Stimulated activated effector memory CD8-positive, alpha-beta T cell treated with anti-CD3 and anti-CD28 coated beads, Interleukin-12 subunit alpha, Interleukin-12 subunit beta, amount 100 ng/mL, for 72 hours (primary cell): ENCODE data around the gene SLC35F2.
"Not testable (repeated sequence)": the region's sequence is repeated elsewhere in the genome, so short reads cannot be mapped to it uniquely, and the experiment has no call there.

ENCODE experiments used
- ATAC-seq: fragments of 150-1000 bp; cut with Tn5 transposase; 2 replicates; pipeline ENCODE4 v1.10.0; 2021
- DNase-seq, 2 donors: peaks; one replicate each; pipeline ENCODE4 v3.0.0; 2021 to 2022; ENCODE audit warnings: low spot score in 2 of 2
- H3K27ac Mint-ChIP-seq: one replicate; pipeline ENCODE4 v1.8.0; 2022; ENCODE audit warnings: mild to moderate bottlenecking, mixed read lengths
- H3K36me3 Mint-ChIP-seq: one replicate; pipeline ENCODE4 v1.8.0; 2022; ENCODE audit warnings: mild to moderate bottlenecking, mixed read lengths
- H3K4me1 Mint-ChIP-seq: one replicate; pipeline ENCODE4 v1.8.0; 2022; ENCODE audit warnings: mixed read lengths
- H3K4me3 Mint-ChIP-seq: one replicate; pipeline ENCODE4 v1.8.0; 2022; ENCODE audit warnings: mild to moderate bottlenecking, mixed read lengths
- H3K9me3 Mint-ChIP-seq: one replicate; pipeline ENCODE4 v1.8.0; 2022; ENCODE audit warnings: mixed read lengths

The SLC35F2 gene

GRCh38 chr11:107783121-107783520 lies 75.5 kb downstream of the SLC35F2 start:
- Mint-ChIP-seq H3K4me3 (no peak overlapping the region), H3K36me3 (no peaks in the 10 kb centered on the region), H3K9me3 (no peaks in the 10 kb centered on the region), H3K4me1 (no peaks in the 10 kb centered on the region), H3K27ac (no peak overlapping the region)
- DNase-seq (no peak), ATAC-seq (no peak)

DNA sequence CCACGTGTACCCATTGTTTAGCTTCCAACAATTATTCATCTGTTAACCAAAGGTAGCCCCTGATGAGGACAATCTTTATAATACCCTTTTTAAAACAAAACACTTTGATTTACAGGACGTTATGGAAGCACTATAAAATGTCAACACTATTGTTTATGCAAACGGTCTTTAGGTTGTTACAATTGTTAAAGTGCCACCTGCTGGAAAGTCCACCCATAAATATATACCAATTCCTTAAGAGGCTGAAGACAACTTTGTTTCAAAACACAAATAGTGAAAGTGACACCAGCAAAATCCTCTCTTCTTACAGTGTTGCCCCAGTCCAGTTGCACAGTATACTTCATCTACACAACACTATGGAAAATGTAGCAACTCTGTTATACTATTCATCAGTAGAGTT lies 77.8 kb downstream of the SLC35F2 start:
- DNase-seq: no peak
- H3K4me3 Mint-ChIP-seq: no peak overlapping the region
- no peaks in the 10 kb centered on the region for H3K36me3 Mint-ChIP-seq
- no peaks in the 10 kb centered on the region for H3K4me1 Mint-ChIP-seq
- no peak for ATAC-seq
- no peaks in the 10 kb centered on the region for H3K9me3 Mint-ChIP-seq
- no peak overlapping the region for H3K27ac Mint-ChIP-seq

- no peaks in the 10 kb centered on the region for H3K4me1 Mint-ChIP-seq
- no peak overlapping the region for H3K27ac Mint-ChIP-seq
- ATAC-seq (no peak), DNase-seq (no peak)
- H3K4me3 Mint-ChIP-seq: no peak overlapping the region
- H3K9me3 Mint-ChIP-seq: no peaks in the 10 kb centered on the region
- H3K36me3 Mint-ChIP-seq: no peaks in the 10 kb centered on the region
These were observed 78.5 kb downstream of the SLC35F2 start for GRCh38 chr11:107780136-107780535.

DNA sequence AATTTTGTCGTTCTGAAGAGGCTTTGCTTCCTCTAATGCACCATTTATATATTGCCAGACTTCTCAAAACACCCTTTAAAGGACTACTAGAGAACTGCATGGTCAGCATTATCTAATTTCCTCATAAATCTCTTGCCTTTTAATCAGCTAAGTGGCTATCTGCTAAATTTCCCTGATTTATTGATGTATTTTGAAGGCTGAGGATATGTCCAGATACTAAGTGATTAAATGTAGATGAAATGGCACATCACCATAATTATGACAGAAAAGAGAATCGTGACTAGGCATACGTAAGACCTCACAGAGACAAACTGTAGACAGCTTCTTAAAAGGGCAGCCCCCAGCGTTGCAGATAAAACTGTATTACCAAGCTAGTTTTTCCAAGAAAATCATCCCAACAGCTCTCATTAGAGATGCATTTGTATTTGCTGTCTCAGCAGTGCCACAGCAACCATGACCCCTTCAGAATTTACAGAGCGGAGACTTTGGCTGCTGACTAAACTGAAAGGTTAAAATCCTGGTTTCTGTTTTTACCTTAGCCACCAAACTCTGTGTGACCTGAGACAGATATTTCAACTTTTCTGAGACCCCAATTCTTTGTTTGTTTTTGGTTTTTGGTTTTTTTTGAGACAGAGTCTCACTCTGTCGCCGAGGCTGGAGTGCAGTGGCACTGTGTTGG lies 79.6 kb downstream of the SLC35F2 start:
- Mint-ChIP-seq H3K4me1 (no peaks in the 10 kb centered on the region), H3K27ac (no peak overlapping the region), H3K9me3 (no peaks in the 10 kb centered on the region)

DNA sequence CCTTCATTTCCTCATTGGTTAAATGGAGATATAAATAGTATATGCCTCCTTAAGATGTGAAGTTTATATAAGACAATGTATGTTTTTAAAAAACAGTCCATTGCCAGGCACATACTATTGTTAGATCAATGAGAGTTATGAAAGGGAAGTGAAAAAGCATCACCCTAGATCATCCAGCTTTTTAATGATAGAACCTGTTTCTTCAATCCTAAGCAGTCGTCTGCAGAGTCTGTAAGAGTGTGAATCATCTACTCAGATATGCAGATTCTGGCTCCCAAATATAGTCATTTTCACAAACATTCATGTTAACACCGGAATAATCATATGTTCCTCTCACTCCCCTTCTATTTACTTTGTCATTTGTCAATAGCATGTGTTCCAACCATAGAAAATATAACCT lies 81.5 kb downstream of the SLC35F2 start:
- Mint-ChIP-seq H3K4me3 (no peak overlapping the region), H3K36me3 (no peaks in the 10 kb centered on the region), H3K27ac (no peak overlapping the region), H3K9me3 (no peaks in the 10 kb centered on the region), H3K4me1 (no peaks in the 10 kb centered on the region)
- DNase-seq (no peak), ATAC-seq (no peak)

More for the DNA sequence above, 79.6 kb downstream of the SLC35F2 start:
- ATAC-seq (no peak), DNase-seq (no peak)
- Mint-ChIP-seq H3K36me3 (no peaks in the 10 kb centered on the region), H3K4me3 (no peak overlapping the region)

DNA sequence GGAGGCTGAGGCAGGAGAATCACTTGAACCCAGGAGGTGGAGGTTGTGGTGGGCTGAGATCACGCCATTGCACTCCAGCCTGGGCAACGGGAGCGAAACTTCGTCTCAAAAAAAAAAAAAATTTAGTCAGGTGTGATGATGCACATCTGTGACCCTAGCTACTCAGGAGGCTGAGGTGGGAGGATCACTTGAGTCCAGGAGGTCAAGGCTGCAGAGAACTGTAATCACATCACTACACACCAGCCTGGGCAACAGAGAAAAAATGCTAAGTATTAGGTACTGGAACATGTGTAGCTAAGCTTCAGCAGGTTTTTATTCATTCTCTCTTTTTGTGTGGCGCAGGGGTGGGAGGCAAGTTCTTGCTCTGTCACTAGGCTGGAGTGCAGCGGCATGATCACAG lies 82.5 kb downstream of the SLC35F2 start:
- no peaks in the 10 kb centered on the region for H3K4me1 Mint-ChIP-seq
- ATAC-seq (no peak), DNase-seq (no peak)
- no peak overlapping the region for H3K27ac Mint-ChIP-seq
- H3K4me3 Mint-ChIP-seq: no peak overlapping the region
- H3K9me3 Mint-ChIP-seq: no peaks in the 10 kb centered on the region
- H3K36me3 Mint-ChIP-seq: no peaks in the 10 kb centered on the region

DNA sequence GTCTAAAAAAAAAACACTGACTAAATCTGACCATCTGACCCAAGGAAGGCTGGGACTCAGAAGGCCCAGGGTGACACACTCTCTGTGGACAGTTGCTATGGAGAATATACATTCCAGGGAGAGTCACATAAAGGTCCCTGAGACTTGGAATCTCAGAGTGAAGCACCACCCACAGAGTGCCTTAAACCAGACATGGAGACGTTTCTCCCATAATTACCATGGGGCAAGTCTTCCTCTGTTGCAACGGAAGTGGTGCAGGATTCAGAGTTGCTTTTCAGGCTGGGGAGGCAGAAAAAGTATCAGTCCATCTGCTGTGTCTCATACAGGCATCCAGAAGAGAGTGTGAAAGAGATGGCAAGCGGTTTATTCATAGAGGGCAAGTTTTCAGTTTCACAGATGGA lies 88.0 kb downstream of the SLC35F2 start:
- H3K27ac Mint-ChIP-seq: no peak overlapping the region
- DNase-seq (no peak), ATAC-seq (peak; percentile 34)
- H3K36me3 Mint-ChIP-seq: no peaks in the 10 kb centered on the region
- H3K9me3 Mint-ChIP-seq: no peaks in the 10 kb centered on the region
- H3K4me1 Mint-ChIP-seq: peaks cover 11% of the 10 kb centered on the region
- H3K4me3 Mint-ChIP-seq: no peak overlapping the region

DNA sequence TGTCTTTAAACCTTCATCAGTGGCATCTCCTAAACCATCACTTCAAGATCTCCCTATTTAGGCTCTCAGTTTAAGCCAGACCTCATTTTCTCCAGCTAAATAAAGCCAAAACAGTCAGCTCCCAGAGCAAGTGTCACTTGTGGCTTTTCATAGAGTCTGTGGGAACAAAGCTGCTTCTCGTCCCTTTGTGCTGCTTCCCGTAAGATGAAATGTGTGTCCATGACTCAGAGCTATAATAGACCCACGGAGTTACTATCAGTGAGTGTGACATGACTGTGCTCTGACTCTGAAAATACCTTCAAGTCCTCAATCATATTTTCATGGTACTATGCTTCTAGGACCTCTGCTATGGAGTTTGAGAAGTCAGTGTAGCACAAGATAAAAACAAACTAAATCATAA lies 89.4 kb downstream of the SLC35F2 start:
- Mint-ChIP-seq H3K27ac (no peak overlapping the region), H3K4me1 (peaks cover 11% of the 10 kb centered on the region), H3K4me3 (no peak overlapping the region), H3K9me3 (no peaks in the 10 kb centered on the region), H3K36me3 (no peaks in the 10 kb centered on the region)
- DNase-seq (peak in 1 of 2 donors; percentile 50), ATAC-seq (peak; percentile 92)

GRCh38 chr11:107758719-107759355 lies 99.8 kb downstream of the SLC35F2 start:
- not testable (repeated sequence) for H3K9me3 Mint-ChIP-seq, H3K36me3 Mint-ChIP-seq, DNase-seq, H3K27ac Mint-ChIP-seq, ATAC-seq, H3K4me3 Mint-ChIP-seq, H3K4me1 Mint-ChIP-seq

DNA sequence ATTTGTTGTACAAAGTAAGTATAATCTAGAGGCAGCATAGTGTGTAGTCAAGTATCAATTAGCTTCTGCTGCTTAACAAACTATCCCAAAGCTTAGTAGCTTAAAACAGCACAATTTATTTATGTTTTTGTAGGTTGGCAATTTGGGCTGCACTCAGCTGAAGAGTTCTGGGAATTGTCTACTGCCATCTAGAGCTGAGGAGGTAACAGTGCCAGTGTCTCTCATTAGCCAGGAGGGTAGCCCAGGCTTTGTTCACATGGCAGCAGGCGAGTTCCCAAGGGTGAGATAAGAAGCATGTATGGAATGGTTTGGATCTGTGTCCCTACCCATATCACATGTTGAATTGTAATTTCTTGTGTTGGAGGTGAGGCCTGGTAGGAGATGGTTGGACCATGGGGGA lies 100.9 kb downstream of the SLC35F2 start:
- Mint-ChIP-seq H3K36me3 (no peaks in the 10 kb centered on the region), H3K9me3 (no peaks in the 10 kb centered on the region), H3K4me3 (no peak overlapping the region), H3K27ac (no peak overlapping the region), H3K4me1 (no peaks in the 10 kb centered on the region)
- ATAC-seq: peak; percentile 37
- no peak for DNase-seq

DNA sequence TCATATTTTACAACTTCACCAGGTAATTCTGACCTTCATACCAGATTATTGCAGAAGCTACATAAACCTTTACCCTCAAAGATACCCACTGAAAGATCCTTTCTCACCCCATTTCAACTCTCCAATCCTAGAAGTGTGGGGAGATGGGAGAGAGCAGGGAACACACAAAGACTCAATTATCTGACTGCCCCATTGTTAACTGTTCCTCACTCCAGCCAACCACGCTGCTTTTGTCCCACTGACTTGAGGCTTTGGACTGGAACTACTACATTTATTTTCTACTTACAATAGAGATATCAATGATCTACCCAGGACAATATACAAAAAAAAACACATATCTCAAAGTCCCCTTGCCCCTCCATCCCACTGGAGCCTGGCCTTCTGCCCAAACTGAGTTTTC lies 102.0 kb downstream of the SLC35F2 start:
- Mint-ChIP-seq H3K9me3 (no peaks in the 10 kb centered on the region), H3K4me1 (no peaks in the 10 kb centered on the region), H3K4me3 (no peak overlapping the region), H3K27ac (no peak overlapping the region), H3K36me3 (no peaks in the 10 kb centered on the region)
- ATAC-seq (no peak), DNase-seq (no peak)

- Mint-ChIP-seq H3K9me3 (no peaks in the 10 kb centered on the region), H3K4me3 (no peak overlapping the region), H3K4me1 (no peaks in the 10 kb centered on the region), H3K36me3 (no peaks in the 10 kb centered on the region), H3K27ac (no peak overlapping the region)
- ATAC-seq (no peak), DNase-seq (no peak)
These were observed 105.4 kb downstream of the SLC35F2 start for GRCh38 chr11:107752949-107753822.

DNA sequence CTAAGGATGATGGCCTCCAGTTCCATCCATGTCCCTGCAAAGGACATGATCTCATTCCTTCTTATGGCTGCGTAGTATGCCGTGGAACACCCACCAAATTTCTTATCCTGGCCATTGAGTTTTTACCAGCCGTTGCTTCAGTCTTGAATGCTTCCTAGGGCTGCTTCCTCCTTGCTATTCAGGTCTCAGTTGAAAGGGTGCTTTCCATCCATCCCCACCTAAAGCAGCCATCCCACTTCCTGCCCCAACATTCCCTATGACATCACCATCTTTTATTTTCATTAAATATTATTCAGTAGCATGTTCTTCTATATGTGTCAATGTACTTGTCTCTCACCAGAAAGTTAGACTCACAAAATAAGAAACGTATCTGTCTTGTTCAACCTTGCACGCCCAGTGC lies 106.1 kb downstream of the SLC35F2 start:
- Mint-ChIP-seq H3K9me3 (no peaks in the 10 kb centered on the region), H3K27ac (no peak overlapping the region), H3K4me1 (no peaks in the 10 kb centered on the region), H3K36me3 (no peaks in the 10 kb centered on the region), H3K4me3 (no peak overlapping the region)
- ATAC-seq (no peak), DNase-seq (no peak)

DNA sequence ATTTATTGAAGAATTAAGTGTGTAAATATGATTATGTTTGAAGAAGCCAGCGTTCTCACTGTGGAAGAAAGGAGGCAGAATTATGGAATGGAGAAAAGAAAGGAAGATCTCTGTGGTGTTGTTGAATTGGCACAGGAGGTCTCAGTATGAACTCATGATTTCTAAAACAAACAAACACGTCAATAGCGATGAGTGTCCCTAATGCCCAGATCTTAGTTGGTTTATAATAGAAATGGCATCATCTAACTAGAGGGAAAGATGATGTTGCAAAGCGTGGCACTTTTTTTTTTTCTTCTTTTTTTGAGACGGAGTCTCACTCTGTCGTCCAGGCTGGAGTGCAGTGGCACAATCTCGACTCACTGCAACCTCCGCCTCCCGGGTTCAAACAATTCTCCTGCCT lies 107.5 kb downstream of the SLC35F2 start:
- no peaks in the 10 kb centered on the region for H3K4me1 Mint-ChIP-seq
- ATAC-seq (no peak), DNase-seq (no peak)
- H3K27ac Mint-ChIP-seq: no peak overlapping the region
- no peak overlapping the region for H3K4me3 Mint-ChIP-seq
- no peaks in the 10 kb centered on the region for H3K36me3 Mint-ChIP-seq
- no peaks in the 10 kb centered on the region for H3K9me3 Mint-ChIP-seq

DNA sequence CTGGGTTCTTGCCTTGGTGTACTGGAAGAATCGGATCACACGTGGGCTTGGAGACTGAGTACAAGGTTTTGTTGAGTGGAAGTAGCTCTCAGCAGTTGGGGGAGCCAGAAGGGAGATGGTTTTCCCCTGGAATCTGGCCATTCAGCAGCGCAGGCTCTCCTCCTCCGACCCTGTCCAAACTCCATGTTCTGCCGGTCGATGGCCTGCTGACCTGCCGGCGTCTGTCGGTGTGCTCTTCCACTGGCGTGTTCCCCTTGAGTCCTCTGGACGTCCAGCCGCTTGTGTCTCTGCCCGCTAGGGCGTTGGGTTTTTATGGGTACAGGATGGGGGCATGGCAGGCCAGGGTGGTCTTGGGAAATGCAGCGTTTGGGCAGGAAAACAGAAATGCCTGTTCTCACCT lies 108.3 kb downstream of the SLC35F2 start:
- DNase-seq: no peak
- Mint-ChIP-seq H3K4me3 (no peak overlapping the region), H3K27ac (no peak overlapping the region), H3K4me1 (no peaks in the 10 kb centered on the region), H3K9me3 (no peaks in the 10 kb centered on the region), H3K36me3 (no peaks in the 10 kb centered on the region)
- ATAC-seq: no peak

GRCh38 chr11:107747622-107748021 lies 111.0 kb downstream of the SLC35F2 start:
- DNase-seq: no peak
- no peak overlapping the region for H3K27ac Mint-ChIP-seq
- no peak for ATAC-seq
- no peaks in the 10 kb centered on the region for H3K36me3 Mint-ChIP-seq
- no peak overlapping the region for H3K4me3 Mint-ChIP-seq
- H3K4me1 Mint-ChIP-seq: no peaks in the 10 kb centered on the region
- no peaks in the 10 kb centered on the region for H3K9me3 Mint-ChIP-seq
